Astrocyte of the cerebellum (primary cell): ENCODE results near the gene SNRPA.
A peak's percentile ranks its signal among the peaks of the same experiment; 100 is the strongest.

ENCODE experiments used
- DNase-seq: peaks from one replicate; pipeline ENCODE4 v3.0.0-alpha.2; 2011; ENCODE audit warnings: low read depth
- H3K4me3 ChIP-seq: 2 replicates; pipeline ENCODE4 v1.5.1; 2011; ENCODE audit warnings: mild to moderate bottlenecking, low read depth, low read length, moderate library complexity
- in situ Hi-C: cut with HindIII; loops from 2 replicates; pipeline ENCODE4 v1.10.0; 2017; ENCODE audit warnings: low sequenced_read_pairs
- TF ChIP-seq, protein P1 (sequence below): IDR thresholded peaks from 2 replicates; pipeline ENCODE4 v1.5.1; 2012; ENCODE audit warnings: low read length, low read depth, moderate library complexity, mild to moderate bottlenecking; ENCODE audit errors: missing control alignments

The SNRPA gene

DNA sequence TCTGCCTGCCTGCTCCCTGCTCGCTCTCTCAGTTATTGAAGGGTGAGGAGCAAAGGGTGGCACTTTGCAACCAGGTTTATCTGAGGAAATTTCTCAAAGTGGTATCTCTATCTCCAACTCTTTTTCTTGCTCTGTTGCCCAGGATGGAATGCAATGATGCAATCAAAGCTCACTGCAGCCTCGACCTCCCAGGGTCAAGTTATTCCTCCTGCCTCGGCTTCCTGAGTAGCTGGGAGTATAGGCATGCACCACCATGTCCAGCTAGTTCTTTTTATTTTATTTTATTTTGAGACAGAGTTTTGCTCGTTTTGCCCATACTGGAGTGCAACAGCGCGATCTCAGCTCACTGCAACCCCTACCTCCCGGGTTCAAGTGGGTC, 5.6 kb upstream of the SNRPA start:
- no peak for DNase-seq
- TF ChIP-seq, protein P1, sequence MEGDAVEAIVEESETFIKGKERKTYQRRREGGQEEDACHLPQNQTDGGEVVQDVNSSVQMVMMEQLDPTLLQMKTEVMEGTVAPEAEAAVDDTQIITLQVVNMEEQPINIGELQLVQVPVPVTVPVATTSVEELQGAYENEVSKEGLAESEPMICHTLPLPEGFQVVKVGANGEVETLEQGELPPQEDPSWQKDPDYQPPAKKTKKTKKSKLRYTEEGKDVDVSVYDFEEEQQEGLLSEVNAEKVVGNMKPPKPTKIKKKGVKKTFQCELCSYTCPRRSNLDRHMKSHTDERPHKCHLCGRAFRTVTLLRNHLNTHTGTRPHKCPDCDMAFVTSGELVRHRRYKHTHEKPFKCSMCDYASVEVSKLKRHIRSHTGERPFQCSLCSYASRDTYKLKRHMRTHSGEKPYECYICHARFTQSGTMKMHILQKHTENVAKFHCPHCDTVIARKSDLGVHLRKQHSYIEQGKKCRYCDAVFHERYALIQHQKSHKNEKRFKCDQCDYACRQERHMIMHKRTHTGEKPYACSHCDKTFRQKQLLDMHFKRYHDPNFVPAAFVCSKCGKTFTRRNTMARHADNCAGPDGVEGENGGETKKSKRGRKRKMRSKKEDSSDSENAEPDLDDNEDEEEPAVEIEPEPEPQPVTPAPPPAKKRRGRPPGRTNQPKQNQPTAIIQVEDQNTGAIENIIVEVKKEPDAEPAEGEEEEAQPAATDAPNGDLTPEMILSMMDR = no peak
- in situ Hi-C loops = no loop called here
- H3K4me3 ChIP-seq = no peak overlapping the region

DNA sequence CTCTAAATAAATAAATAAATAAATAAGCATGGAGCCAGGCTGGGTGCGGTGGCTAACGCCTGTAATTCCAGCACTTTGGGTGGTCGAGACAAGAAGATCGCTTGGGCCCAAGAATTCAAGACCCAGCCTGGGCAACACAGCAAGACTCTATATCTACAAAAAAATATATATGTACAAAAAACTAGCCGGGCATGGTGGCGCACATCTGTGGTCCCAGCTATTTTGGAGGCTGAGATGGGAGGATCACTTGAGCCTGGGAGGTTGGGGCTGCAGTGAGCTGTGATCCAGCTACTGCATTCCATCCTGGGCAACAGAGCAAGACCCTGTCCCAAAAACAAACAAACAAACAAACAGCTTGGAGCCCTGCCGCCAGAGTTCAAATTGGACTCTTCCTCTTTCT, 3.5 kb upstream of the SNRPA start:
- in situ Hi-C loops = no loop called here
- no peak for DNase-seq
- TF ChIP-seq, protein P1 = no peak

DNA sequence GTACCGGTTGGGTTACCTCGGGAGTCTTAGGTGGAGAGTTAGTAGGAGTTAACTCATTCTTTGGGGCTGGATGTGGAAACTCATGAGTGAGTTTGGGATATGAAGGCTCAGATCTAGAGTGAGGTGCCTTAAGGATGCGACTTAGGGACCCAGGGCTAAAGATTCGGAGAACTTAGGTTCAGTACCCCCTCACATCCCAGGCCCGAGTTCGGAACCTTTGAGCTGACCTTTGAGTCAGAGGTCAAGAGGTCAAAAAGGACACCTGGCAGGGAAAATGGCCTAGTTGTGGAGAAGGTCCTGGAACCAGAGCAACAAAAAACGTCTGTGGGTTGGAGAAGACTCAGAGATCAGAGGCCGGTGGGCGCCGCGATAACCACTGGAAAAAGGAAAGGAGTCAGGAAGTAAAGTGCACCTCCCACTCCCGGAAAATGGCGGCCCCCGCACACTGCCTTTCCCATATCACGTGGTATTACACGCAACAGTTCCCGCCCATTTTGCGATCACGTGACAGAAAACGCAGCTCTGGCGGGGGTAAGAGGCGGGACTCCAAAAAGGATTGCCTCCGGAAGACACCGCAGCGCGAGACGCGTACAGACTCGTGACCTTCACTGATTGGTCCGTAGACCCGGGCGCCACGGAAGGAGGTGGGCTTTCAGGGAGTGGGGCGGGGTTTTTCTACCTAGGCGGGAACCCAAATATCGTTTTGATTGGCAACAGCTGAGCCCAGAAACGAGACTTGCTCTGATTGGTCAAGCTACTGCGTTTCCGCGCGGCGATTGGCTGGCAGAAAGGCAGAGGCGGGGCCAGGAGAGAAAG, 737 bp upstream of the SNRPA start, which contains the start of gene ACTMAP:
Gene ACTMAP, minus strand, starts transcription at position 420 of the 816 bp plus-strand sequence. CDS start 674 bp downstream, outside the sequence.
- TF ChIP-seq, protein P1 = no peak
- in situ Hi-C loops = no loop called here
- peak within 1 kb of the TSS; percentile 70 for H3K4me3 ChIP-seq
- peak; percentile 100 for DNase-seq

More for the DNA sequence above, 3.5 kb upstream of the SNRPA start:
- no peak overlapping the region for H3K4me3 ChIP-seq

DNA sequence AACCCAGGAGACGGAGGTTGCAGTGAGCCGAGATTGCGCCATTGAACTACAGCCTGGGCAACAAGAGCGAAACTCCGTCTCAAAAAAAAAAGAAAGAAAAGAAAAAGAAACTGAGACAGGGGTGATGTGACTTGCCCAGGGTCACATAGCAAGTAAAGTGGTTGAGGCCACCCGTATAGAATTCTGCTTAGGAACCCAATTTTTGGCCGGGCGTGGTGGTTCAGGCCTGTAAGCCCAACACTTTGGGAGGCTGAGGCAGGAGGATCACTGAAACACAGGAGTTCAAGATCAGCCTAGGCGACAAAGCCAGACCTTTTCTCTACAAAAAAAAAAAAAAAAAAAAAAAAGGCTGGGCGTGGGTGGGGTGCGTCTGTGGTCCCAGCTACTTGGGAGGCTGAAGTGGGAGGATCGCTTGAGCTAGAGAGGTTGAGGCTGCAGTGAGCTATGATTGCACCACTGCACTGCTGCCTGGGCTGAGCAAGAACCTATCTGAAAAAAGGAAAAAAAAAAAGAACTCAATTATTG, 1.3 kb downstream of the SNRPA start:
- TF ChIP-seq, protein P1 = no peak
- no peak for DNase-seq
- in situ Hi-C loops = no loop called here
- peak overlapping the region; percentile 70 for H3K4me3 ChIP-seq

DNA sequence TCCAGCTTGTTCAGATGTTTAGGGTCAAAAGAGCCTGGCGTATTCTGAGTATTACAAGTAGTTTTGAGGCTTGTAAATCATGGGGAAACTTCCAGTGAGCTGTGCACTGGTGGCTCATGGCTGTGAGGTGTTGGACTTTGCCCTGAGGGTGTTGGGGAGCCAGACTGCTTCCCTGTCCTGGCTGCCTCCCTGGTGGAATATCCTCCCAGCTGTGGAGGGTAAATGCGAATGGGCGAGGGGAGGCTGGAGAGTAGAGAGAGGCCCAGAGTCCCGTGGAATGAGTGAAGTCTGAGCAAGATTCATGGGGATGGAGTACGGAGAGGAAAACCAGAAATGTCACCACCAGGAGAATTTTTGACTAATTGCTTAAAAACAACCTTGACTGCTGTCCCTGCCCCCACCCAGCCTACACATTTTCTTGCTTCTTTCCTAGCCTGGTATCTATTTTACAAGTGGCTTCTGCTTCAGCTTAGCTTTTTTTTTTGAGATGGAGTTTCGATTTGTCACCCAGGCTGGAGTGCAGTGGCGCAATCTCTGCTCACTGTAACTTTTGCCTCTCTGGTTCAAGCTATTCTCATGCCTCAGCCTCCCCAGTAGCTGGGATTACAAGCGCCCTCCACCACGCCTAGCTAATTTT, 3.7 kb downstream of the SNRPA start:
- in situ Hi-C loops = no loop called here
- TF ChIP-seq, protein P1 = no peak
- no peak overlapping the region for H3K4me3 ChIP-seq
- DNase-seq = no peak

DNA sequence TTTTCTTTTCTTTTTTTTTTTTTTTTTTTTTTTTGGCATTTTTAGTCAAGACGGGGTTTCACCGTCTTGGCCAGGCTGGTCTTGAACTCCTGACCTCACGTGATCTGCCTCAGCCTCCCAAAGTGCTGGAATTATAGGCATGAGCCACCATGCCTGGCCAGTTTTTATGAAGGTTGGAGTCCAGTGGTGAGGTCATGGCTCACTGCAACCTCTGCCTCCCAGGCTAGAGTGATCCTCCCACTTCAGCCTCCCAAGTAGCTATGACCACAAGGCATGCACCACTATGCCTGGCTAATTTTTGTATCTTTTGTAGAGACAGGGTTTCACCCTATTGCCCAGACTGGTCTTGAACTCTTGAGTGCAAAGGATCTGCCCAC, 4.2 kb downstream of the SNRPA start:
- TF ChIP-seq, protein P1 = no peak
- no peak overlapping the region for H3K4me3 ChIP-seq
- in situ Hi-C loops = no loop called here
- no peak for DNase-seq
